HG03442 (cell line): ENCODE measurements around the gene ALAS1.

ENCODE experiments used
- ATAC-seq: cut with Tn5 transposase; IDR thresholded peaks from one replicate; pipeline ENCODE4 v1.9.1; 2021; ENCODE audit warnings: mild to moderate bottlenecking, moderate library complexity; ENCODE audit not compliant: unreplicated experiment

The ALAS1 gene

GRCh38 chr3:52246728-52247408 is 48.9 kb downstream of the ALAS1 start:
- no peak for ATAC-seq

GRCh38 chr3:52247409-52248164 is 49.6 kb downstream of the ALAS1 start:
- no peak for ATAC-seq

GRCh38 chr3:52248165-52248541 is 50.2 kb downstream of the ALAS1 start:
- no peak for ATAC-seq

GRCh38 chr3:52248816-52249547 is 51.0 kb downstream of the ALAS1 start:
- ATAC-seq: no peak

- ATAC-seq: no peak
Measured at GRCh38 chr3:52249683-52250082, 51.7 kb downstream of the ALAS1 start.

GRCh38 chr3:52250122-52250521 is 52.2 kb downstream of the ALAS1 start:
- no peak for ATAC-seq

GRCh38 chr3:52253314-52254304 is 55.6 kb downstream of the ALAS1 start:
- peak; percentile 81 for ATAC-seq

- ATAC-seq: no peak
Measured at GRCh38 chr3:52254608-52255007, 56.6 kb downstream of the ALAS1 start.

- ATAC-seq: no peak
Measured at GRCh38 chr3:52256159-52256558, 58.2 kb downstream of the ALAS1 start.

- no peak for ATAC-seq
Measured at GRCh38 chr3:52256622-52257021, 58.7 kb downstream of the ALAS1 start.

- ATAC-seq: no peak
Measured at GRCh38 chr3:52257911-52258310, 60.0 kb downstream of the ALAS1 start.

GRCh38 chr3:52259035-52259434 is 61.1 kb downstream of the ALAS1 start:
- no peak for ATAC-seq

GRCh38 chr3:52259448-52259847 is 61.5 kb downstream of the ALAS1 start:
- no peak for ATAC-seq

GRCh38 chr3:52262447-52262846 is 64.5 kb downstream of the ALAS1 start:
- no peak for ATAC-seq
